T-helper 1 cell (primary cell): ENCODE measurements around the gene DSCAM.

Experiments
- DNase-seq, 5 donors: peaks; one replicate each; pipeline ENCODE4 v3.0.0-alpha.2; 2012 to 2020

The DSCAM gene

GRCh38 chr21:40102682-40103081, 744.3 kb downstream of the DSCAM start:
- DNase-seq: no peak

- DNase-seq: no peak
Measured at GRCh38 chr21:40099809-40100208, 747.1 kb downstream of the DSCAM start.

- DNase-seq: no peak
Measured at GRCh38 chr21:40095477-40095876, 751.5 kb downstream of the DSCAM start.

- no peak for DNase-seq
Measured at GRCh38 chr21:40080385-40080784, 766.6 kb downstream of the DSCAM start.

GRCh38 chr21:40074710-40075109, 772.2 kb downstream of the DSCAM start:
- no peak for DNase-seq

- DNase-seq: no peak
Measured at GRCh38 chr21:40074198-40074597, 772.8 kb downstream of the DSCAM start.

- DNase-seq: no peak
Measured at GRCh38 chr21:40073642-40074041, 773.3 kb downstream of the DSCAM start.

GRCh38 chr21:40070871-40071270, 776.1 kb downstream of the DSCAM start:
- DNase-seq: no peak

GRCh38 chr21:40067751-40068150, 779.2 kb downstream of the DSCAM start:
- no peak for DNase-seq

GRCh38 chr21:40066221-40066620, 780.7 kb downstream of the DSCAM start:
- no peak for DNase-seq

GRCh38 chr21:40060083-40060677, 786.8 kb downstream of the DSCAM start:
- no peak for DNase-seq

- DNase-seq: no peak
Measured at GRCh38 chr21:40057331-40057730, 789.6 kb downstream of the DSCAM start.

- no peak for DNase-seq
Measured at GRCh38 chr21:40056031-40056430, 790.9 kb downstream of the DSCAM start.

- DNase-seq: no peak
Measured at GRCh38 chr21:40054403-40054802, 792.6 kb downstream of the DSCAM start.

- no peak for DNase-seq
Measured at GRCh38 chr21:40053007-40053406, 794.0 kb downstream of the DSCAM start.

GRCh38 chr21:40052276-40052675, 794.7 kb downstream of the DSCAM start:
- DNase-seq: no peak

GRCh38 chr21:40051801-40052200, 795.2 kb downstream of the DSCAM start:
- DNase-seq: no peak

GRCh38 chr21:40049931-40050290, 797.0 kb downstream of the DSCAM start:
- DNase-seq: no peak

GRCh38 chr21:40049031-40049930, 797.7 kb downstream of the DSCAM start:
- DNase-seq: no peak

GRCh38 chr21:40047993-40048730, 798.8 kb downstream of the DSCAM start:
- no peak for DNase-seq

GRCh38 chr21:40047211-40047610, 799.7 kb downstream of the DSCAM start:
- DNase-seq: no peak

GRCh38 chr21:40043866-40044265, 803.1 kb downstream of the DSCAM start:
- no peak for DNase-seq

GRCh38 chr21:40043423-40043822, 803.5 kb downstream of the DSCAM start:
- no peak for DNase-seq

GRCh38 chr21:40041446-40041845, 805.5 kb downstream of the DSCAM start:
- no peak for DNase-seq
